Activated T-helper 2 cell treated with anti-CD3 and anti-CD28 coated beads, Interferon-gamma antibody, Interleukin-2, Interleukin-4, amounts not matched to agents 10 μg/mL and 5 μg/mL and 100 μg/mL, durations not matched to agents 14 hours and 24 hours and 36 hours (primary cell): ENCODE data around the gene FSTL1. TPM values are rescaled to one million over a fixed set of nuclear protein-coding genes. Genes with fewer than 3 reads are reported as not detected.
A peak's percentile ranks its signal among the peaks of the same experiment; 100 is the strongest.

Experiments
- DNase-seq: peaks from one replicate; pipeline ENCODE4 v3.0.0; 2021; ENCODE audit warnings: low spot score
- H3K27ac Mint-ChIP-seq: one replicate; pipeline ENCODE4 v1.8.0; 2021; ENCODE audit warnings: mixed read lengths
- H3K27me3 Mint-ChIP-seq: one replicate; pipeline ENCODE4 v1.8.0; 2021; ENCODE audit warnings: low read depth, mixed read lengths
- H3K36me3 Mint-ChIP-seq: one replicate; pipeline ENCODE4 v1.8.0; 2021; ENCODE audit warnings: low read depth, mixed read lengths
- H3K4me1 Mint-ChIP-seq: one replicate; pipeline ENCODE4 v1.8.0; 2021; ENCODE audit warnings: low read depth, mixed read lengths
- H3K4me3 Mint-ChIP-seq: one replicate; pipeline ENCODE4 v1.8.0; 2021; ENCODE audit warnings: low read depth, mild to moderate bottlenecking, moderate library complexity, mixed read lengths
- H3K9me3 Mint-ChIP-seq: one replicate; pipeline ENCODE4 v1.8.0; 2021; ENCODE audit warnings: mixed read lengths
- intact Hi-C: fragments of 100-400 bp; cut with micrococcal nuclease; formaldehyde crosslinking; loops from one replicate; pipeline ENCODE4 v1.15.1; 2023
- total RNA-seq: library from RNA; stranded (reverse); gene quantifications from 2 replicates; pipeline ENCODE4 v1.2.3, GENCODE V29; 2022

FSTL1 gene
- total RNA-seq, 1 donor from 2014 or later: 0.16 TPM

DNA sequence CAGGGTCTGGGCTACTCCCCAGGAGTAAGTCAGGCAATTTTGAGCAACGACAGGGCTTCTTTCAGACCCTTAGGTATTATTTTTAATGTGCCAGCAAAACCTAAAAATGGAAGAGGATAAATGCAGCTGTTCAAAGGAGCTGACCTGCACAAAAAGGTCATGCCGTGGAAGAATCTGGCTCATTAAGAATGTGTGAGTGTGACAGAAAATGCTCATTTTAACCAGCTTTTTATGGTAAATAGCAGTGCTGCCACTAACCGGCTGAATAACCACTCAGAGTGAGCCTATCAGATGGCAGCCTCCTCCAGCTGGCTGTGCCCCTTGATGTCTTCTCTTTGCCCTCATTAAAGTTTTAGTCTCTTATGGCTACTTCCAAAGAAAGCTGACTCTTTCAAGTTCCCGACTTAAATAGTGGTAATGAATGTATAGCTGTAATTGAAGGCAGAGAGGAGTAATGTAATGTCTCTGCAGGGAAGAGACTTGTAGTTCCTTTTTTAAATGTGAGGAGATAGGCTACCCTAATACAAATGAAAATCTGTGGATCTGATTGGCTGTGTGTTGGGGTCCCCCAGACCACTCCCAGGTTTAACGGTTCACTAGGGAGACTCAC, 9.5 kb upstream of the FSTL1 start:
- Mint-ChIP-seq H3K27ac (no peak overlapping the region), H3K27me3 (peaks cover 6% of the 10 kb centered on the region), H3K36me3 (no peaks in the 10 kb centered on the region), H3K4me1 (peaks cover 2% of the 10 kb centered on the region), H3K9me3 (no peaks in the 10 kb centered on the region), H3K4me3 (no peak overlapping the region)
- intact Hi-C loops: no loop called here
- DNase-seq: no peak

DNA sequence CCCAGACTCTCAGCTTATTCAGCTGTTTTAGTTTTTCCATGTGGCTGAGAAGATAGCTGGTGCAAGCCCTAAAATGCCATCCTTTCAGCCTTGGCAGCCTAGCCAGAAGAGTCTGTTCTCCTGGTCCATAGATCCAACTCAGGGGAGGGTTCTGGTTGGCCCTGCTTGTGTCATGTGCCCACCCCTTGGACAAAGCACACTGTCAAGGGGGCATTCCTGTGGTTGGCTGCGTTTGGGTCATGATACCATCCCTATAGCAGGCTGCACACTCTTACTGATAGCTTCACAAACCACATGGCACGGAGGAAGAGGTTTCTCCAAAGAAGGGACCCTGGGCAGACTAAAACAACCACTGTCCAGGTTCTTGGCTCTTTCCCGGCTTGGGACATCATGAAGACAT, 8.4 kb upstream of the FSTL1 start:
- no peak for DNase-seq
- H3K4me1 Mint-ChIP-seq: peaks cover 2% of the 10 kb centered on the region
- H3K27me3 Mint-ChIP-seq: peaks cover 11% of the 10 kb centered on the region
- no peak overlapping the region for H3K4me3 Mint-ChIP-seq
- intact Hi-C loops: no loop called here
- H3K36me3 Mint-ChIP-seq: no peaks in the 10 kb centered on the region
- H3K27ac Mint-ChIP-seq: no peak overlapping the region
- no peaks in the 10 kb centered on the region for H3K9me3 Mint-ChIP-seq

DNA sequence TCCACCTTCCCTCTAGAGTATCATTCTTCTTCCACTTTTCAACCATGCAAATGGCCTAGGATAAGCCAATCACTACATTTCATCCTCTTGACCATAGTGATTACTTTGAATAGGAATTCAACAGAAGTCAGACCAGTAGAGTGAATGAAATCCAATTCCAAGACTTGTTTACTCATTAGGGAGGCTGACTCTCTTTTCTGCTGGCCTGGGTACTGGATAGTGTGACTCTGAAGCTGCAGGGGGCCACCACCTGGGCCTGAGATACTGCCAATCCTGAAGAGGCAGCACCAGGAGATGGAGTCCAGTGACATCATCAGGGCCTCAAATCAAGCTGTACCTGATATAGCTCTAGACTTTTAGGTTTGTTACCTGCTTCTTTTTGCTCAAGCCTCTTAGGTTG, 7.0 kb upstream of the FSTL1 start:
- intact Hi-C loops: no loop called here
- no peak overlapping the region for H3K4me3 Mint-ChIP-seq

DNA sequence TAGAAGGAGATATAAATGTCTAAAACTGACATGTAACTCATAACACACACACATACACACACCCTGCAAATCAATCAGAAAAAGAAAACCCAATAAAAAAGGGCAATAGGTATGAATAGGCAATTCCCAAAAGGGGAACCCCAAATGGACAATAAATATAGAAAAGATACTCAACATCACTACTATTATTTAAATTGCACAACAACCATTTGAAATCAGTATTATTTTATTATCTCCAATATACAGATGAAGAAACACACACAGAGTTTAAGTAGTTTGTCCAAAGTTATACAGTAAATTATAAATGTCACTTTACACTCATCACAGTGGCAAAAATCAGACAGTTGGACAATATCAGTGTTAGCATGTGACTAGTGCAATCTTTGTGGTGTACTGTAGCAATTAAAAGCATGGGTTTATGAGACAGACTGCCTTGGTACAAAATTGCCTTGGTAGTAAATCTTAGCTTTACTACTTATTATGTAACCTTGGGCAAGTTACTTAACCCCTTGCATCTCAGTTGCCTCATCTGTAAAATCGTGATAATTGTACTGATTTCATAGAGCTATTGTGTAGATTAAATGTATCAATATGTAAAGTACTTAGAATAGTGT, 3.4 kb upstream of the FSTL1 start:
- Mint-ChIP-seq H3K4me1 (peaks cover 4% of the 10 kb centered on the region), H3K4me3 (no peak overlapping the region), H3K27me3 (peaks cover 41% of the 10 kb centered on the region), H3K27ac (no peak overlapping the region), H3K9me3 (no peaks in the 10 kb centered on the region), H3K36me3 (peaks cover 4% of the 10 kb centered on the region)
- intact Hi-C loops: no loop called here
- no peak for DNase-seq

More for the DNA sequence above, 7.0 kb upstream of the FSTL1 start:
- no peak for DNase-seq
- Mint-ChIP-seq H3K27ac (no peak overlapping the region), H3K9me3 (no peaks in the 10 kb centered on the region), H3K27me3 (peaks cover 17% of the 10 kb centered on the region), H3K36me3 (no peaks in the 10 kb centered on the region), H3K4me1 (peaks cover 2% of the 10 kb centered on the region)

DNA sequence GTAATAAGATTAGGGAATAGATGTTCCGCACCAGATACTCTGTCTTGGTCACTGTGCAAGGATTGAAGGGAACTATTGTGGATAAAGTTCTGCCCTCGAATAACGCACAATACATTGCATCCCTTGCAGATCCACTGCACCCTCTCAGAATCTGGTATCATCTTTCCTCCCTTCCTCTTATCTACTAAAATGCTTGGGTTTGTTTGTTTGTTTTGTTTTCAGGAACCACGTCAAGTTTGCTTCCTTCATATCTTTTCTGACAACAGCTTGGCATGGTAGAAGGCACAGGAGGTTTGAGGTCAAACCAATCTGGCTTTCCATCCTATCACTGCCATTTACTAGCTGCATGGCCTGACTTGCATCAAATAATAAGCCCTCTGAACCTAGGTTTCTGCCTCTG, 2.0 kb upstream of the FSTL1 start:
- H3K27me3 Mint-ChIP-seq: peaks cover 49% of the 10 kb centered on the region
- peaks cover 4% of the 10 kb centered on the region for H3K4me1 Mint-ChIP-seq
- H3K9me3 Mint-ChIP-seq: no peaks in the 10 kb centered on the region
- no peak for DNase-seq
- H3K27ac Mint-ChIP-seq: no peak overlapping the region
- H3K4me3 Mint-ChIP-seq: no peak overlapping the region
- intact Hi-C loops: no loop called here
- peaks cover 4% of the 10 kb centered on the region for H3K36me3 Mint-ChIP-seq

DNA sequence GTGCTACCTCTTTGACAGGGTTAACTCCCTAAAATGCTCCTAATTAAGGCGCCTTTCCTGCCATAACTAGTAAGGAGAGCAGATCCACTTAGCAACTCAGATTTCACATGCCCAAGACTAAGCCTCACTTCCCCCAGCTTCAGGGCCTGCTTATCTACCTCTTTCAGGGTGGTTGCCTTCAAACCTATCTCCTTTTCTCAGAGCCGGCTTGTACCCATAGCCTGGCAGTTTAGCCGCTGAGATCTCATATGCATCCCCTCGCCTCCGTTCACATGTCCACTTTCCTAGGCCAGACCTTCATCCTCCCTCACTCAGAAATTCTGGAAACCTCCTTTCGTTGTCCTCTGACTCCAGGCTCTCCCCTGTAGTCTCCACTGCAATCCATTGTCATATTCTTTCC, 1.0 kb upstream of the FSTL1 start:
- no peak overlapping the region for H3K27ac Mint-ChIP-seq

DNA sequence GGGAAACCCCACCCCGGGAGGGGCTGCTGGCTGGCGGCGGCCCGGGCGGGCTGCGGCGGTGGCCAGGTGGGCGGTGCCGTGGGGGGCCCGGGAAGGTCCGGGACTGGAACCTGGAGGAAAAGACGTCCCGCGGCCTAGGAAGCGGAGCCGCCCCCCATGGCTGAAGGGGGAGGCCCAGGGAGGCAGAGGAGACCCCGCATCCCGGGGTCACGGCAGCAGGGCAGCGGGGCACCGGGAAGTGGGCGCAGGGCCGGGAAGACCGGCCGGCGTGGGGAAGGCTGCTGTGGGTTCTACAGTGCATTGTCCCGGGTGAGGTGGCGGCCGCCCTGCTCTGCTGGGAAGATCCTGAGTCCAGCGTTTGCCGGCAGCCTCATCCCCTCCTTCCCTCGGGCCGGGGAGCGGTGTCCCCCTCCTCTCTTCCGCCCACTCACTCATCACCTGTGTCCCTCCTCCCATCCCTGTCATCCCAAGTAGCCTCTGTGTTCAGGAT, 525 bp upstream of the FSTL1 start:
- Mint-ChIP-seq H3K4me1 (peaks cover 4% of the 10 kb centered on the region), H3K27me3 (peaks cover 57% of the 10 kb centered on the region), H3K27ac (no peak overlapping the region), H3K36me3 (peaks cover 4% of the 10 kb centered on the region), H3K9me3 (no peaks in the 10 kb centered on the region), H3K4me3 (peak overlapping the region; percentile 65)
- intact Hi-C loops: no loop called here
- no peak for DNase-seq

More for the DNA sequence above, 1.0 kb upstream of the FSTL1 start:
- Mint-ChIP-seq H3K27me3 (peaks cover 55% of the 10 kb centered on the region), H3K4me3 (peak overlapping the region; percentile 65), H3K36me3 (peaks cover 4% of the 10 kb centered on the region), H3K9me3 (no peaks in the 10 kb centered on the region), H3K4me1 (peaks cover 4% of the 10 kb centered on the region)
- DNase-seq: no peak
- intact Hi-C loops: no loop called here

DNA sequence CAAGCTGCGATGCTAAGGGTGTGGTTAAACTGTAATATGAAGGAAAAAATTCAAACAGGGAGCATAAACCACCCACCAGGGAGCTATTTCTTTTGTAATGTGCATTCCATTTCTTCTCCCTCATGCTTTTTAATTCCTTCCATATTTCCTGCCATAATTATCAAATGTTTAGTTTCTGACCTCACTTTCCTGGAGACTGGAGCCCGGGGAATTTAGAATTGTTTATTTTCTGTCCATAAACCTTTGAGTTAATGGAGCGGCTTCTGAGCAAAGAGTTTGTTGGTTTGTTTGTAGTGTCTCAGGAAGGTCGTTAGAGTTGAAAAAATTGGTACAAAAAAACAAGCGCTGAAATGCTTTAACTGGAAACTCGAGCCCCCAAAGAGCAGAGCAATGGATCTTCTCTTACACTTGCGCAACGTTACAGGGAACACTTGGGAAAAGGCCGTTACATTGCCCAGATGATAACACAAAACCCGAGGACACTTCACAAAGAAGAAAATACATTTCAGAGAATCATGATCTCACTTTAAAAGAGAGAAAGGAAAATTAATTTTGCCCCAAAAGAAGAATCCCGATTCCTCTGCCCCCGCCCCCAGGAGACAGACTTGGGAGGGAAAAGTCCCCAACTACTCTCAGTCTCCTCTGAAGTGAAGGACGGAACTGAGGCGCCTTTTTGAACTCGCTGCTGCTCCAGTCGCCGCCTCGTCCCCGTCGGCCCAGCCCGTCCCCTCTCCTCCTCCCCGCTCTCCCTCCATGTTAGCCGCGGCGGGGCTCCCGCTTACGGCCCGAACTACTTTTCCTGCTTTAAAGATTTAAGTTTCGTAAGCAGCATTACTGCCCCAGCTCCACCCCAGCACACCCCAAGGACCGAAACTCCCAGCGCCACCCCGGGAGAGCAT, 842 bp downstream of the FSTL1 start:
- no peak for DNase-seq
- H3K4me1 Mint-ChIP-seq: peaks cover 4% of the 10 kb centered on the region
- no peaks in the 10 kb centered on the region for H3K9me3 Mint-ChIP-seq
- H3K27ac Mint-ChIP-seq: no peak overlapping the region
- intact Hi-C loops: no loop called here
- H3K4me3 Mint-ChIP-seq: peak overlapping the region; percentile 73
- peaks cover 4% of the 10 kb centered on the region for H3K36me3 Mint-ChIP-seq
- H3K27me3 Mint-ChIP-seq: peaks cover 61% of the 10 kb centered on the region

DNA sequence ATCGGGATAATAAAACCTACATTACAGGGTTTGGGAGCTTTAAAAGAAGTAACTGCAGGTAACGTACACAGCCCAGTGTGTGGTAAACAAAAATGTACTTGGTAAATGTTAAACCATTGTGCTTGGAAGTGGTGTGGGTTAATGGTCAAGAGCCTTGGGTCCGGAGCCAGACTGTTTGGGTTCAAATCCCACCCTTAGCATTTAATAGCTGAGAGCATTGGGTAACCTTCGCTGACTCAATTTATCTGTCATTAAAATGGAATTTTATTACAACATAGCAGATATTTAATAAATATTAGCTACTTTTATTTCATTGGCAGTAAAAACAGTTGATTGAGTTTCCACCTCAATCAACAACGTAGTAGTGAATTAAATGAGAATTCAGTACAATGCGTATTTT, 1.5 kb downstream of the FSTL1 start:
- H3K4me1 Mint-ChIP-seq: peaks cover 4% of the 10 kb centered on the region
- DNase-seq: no peak
- intact Hi-C loops: no loop called here
- H3K27me3 Mint-ChIP-seq: peaks cover 59% of the 10 kb centered on the region
- H3K9me3 Mint-ChIP-seq: no peaks in the 10 kb centered on the region
- H3K4me3 Mint-ChIP-seq: no peak overlapping the region
- H3K27ac Mint-ChIP-seq: no peak overlapping the region
- H3K36me3 Mint-ChIP-seq: peaks cover 4% of the 10 kb centered on the region

DNA sequence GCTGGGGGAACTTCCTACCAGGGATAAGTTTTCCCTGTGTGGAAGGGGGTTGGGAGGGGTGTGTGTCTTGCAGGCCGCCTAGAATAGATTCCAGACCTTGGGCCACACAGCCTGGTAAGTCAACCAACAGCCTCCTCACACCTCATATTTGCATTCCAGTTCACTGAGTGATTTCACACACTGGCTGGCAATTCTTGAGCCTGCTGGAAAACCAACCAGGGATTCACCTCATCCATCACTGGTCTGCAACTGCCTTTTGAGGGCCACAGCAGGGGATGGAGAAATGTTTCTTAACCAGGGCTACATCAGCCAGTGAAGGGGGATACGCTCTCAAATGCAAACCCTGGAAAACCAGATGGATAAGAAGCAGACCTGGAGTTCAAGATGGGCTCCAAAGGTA, 2.0 kb downstream of the FSTL1 start:
- H3K27me3 Mint-ChIP-seq: peaks cover 56% of the 10 kb centered on the region
- H3K27ac Mint-ChIP-seq: no peak overlapping the region
- H3K4me1 Mint-ChIP-seq: peaks cover 4% of the 10 kb centered on the region
- H3K36me3 Mint-ChIP-seq: peaks cover 4% of the 10 kb centered on the region
- DNase-seq: no peak
- H3K9me3 Mint-ChIP-seq: no peaks in the 10 kb centered on the region
- intact Hi-C loops: no loop called here
- H3K4me3 Mint-ChIP-seq: no peak overlapping the region

DNA sequence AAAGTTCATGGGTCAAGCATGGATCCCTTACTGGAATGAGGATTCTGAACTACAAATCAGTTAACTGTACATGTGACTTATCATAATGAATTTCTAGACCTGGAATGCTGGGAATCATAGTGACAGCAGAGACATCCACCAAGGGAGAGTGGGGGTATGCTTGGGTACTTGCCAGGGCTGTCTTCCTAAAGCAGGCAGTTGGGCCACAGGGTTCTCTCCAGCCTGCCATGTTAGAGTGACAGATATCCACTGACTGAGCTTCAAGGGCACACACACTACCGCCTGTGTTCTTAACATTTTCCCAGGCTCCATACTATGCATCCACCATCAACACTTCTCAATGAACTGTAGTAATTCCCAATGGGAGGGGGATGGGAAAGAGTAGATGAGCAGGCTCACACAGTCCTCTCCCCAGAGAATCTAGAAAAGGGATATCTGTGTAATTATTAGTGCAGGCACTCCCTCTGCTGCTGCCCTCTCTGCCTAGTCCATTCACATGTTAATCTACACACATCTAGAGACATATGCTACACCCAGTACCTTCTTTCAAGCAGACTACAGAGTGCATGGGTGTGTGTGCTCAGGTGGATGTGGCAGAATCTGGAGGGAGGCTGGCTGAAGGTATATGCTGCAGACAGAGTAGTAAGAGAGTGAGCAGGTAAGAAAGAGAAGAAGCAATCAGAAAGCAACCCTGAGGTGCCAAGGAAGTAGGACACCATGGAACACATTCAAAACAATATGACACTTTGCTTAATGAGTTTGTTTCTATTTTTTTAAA, 3.7 kb downstream of the FSTL1 start:
- peaks cover 43% of the 10 kb centered on the region for H3K27me3 Mint-ChIP-seq
- H3K9me3 Mint-ChIP-seq: no peaks in the 10 kb centered on the region
- H3K4me3 Mint-ChIP-seq: no peak overlapping the region

DNA sequence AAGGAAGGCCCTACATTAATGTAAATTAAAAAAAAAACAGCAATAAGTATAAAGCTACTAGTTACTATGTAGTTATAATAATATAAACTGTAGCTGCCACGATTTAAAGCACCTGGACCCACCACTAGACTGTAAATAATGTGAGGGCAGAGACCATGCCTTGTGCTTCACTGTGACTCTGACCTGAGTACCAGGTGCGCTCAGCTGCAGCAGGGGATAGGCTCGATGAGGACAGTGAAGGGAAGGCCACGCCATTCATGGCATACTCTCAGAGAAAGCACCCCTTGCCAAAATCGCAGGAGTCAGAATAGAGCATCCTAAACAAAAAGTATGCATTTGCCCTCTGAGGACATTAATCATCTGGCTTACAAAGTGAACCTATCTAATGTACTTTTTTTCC, 5.1 kb downstream of the FSTL1 start:
- Mint-ChIP-seq H3K9me3 (no peaks in the 10 kb centered on the region), H3K4me3 (no peak overlapping the region), H3K4me1 (peaks cover 4% of the 10 kb centered on the region), H3K27me3 (peaks cover 36% of the 10 kb centered on the region), H3K36me3 (no peaks in the 10 kb centered on the region), H3K27ac (no peak overlapping the region)
- DNase-seq: no peak
- intact Hi-C loops: no loop called here

More for the DNA sequence above, 3.7 kb downstream of the FSTL1 start:
- intact Hi-C loops: no loop called here
- Mint-ChIP-seq H3K27ac (no peak overlapping the region), H3K4me1 (peaks cover 4% of the 10 kb centered on the region), H3K36me3 (peaks cover 4% of the 10 kb centered on the region)
- DNase-seq: no peak
